PFSK-1 (cell line): Measurements from ENCODE around the gene SEMA4D.

Experiments used
- FOXP2 ChIP-seq: optimal IDR thresholded peaks from 2 replicates; pipeline ENCODE3; 2011; ENCODE audit warnings: borderline replicate concordance, control low read depth, inconsistent platforms; ENCODE audit not compliant: insufficient read depth; ENCODE audit errors: extremely low read length, extremely low read depth
- POLR2AphosphoS5 ChIP-seq: IDR thresholded peaks from 2 replicates; pipeline ENCODE4 v1.6.1; 2012; ENCODE audit warnings: low read depth, mild to moderate bottlenecking, control low read depth, low read length, moderate library complexity
- SIN3A ChIP-seq: IDR thresholded peaks from 2 replicates; pipeline ENCODE4 v1.6.1; 2012; ENCODE audit warnings: mild to moderate bottlenecking, low read length, moderate library complexity, borderline replicate concordance; ENCODE audit not compliant: insufficient read depth
- TAF1 ChIP-seq: IDR thresholded peaks from 2 replicates; pipeline ENCODE4 v1.6.1; 2012; ENCODE audit warnings: low read length, control low read depth, borderline replicate concordance; ENCODE audit not compliant: insufficient read depth
- TF ChIP-seq, protein P1 (sequence below), 2 experiments: IDR thresholded peaks; 2 replicates each; pipeline versions ENCODE4 v1.6.1 to v1.8.0; 2011 to 2012; ENCODE audit warnings: low read depth in 2 of 2, low read length in 2 of 2, control low read depth in 1 of 2, inconsistent platforms in 1 of 2, mild to moderate bottlenecking in 1 of 2, moderate library complexity in 1 of 2; ENCODE audit not compliant: insufficient read depth in 1 of 2

Gene SEMA4D

DNA sequence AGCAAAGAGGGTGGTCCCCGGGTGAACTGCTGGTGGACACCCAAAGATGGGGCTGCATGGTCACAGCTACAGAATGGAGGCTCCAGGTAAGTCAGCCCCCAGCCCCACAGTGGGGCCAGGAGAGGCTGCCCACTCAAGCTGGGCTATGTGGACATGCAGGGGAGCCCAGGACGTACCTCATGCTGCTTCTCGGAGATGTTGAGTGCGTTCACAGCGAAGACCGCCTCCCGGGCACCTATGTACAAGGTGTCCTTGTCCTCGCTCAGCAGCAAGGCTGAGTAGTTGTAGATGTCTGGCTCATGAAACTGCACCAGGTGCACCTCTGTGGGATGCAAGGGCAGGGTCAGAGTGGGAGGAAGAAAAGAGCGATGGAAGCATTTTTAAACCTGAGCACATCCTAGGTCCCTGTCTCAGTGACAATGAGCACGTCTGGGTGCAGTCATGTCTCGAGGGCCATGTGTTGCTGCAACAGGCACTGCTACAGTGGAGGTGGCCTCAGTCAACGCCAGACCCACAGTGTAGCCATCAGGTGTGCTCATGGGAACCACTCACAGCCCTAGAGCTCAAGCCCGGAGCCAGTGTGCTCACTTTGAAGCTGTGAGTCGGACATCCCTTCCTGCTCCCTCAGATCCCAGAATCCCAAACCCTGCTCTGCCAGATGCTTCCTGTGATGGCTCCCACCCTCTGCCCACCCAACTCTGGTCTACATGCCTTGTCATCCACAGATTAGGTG, 95.1 kb downstream of the SEMA4D start:
- TF ChIP-seq SIN3A (no peak), POLR2AphosphoS5 (no peak), TAF1 (no peak), FOXP2 (no peak)
- TF ChIP-seq, protein P1, sequence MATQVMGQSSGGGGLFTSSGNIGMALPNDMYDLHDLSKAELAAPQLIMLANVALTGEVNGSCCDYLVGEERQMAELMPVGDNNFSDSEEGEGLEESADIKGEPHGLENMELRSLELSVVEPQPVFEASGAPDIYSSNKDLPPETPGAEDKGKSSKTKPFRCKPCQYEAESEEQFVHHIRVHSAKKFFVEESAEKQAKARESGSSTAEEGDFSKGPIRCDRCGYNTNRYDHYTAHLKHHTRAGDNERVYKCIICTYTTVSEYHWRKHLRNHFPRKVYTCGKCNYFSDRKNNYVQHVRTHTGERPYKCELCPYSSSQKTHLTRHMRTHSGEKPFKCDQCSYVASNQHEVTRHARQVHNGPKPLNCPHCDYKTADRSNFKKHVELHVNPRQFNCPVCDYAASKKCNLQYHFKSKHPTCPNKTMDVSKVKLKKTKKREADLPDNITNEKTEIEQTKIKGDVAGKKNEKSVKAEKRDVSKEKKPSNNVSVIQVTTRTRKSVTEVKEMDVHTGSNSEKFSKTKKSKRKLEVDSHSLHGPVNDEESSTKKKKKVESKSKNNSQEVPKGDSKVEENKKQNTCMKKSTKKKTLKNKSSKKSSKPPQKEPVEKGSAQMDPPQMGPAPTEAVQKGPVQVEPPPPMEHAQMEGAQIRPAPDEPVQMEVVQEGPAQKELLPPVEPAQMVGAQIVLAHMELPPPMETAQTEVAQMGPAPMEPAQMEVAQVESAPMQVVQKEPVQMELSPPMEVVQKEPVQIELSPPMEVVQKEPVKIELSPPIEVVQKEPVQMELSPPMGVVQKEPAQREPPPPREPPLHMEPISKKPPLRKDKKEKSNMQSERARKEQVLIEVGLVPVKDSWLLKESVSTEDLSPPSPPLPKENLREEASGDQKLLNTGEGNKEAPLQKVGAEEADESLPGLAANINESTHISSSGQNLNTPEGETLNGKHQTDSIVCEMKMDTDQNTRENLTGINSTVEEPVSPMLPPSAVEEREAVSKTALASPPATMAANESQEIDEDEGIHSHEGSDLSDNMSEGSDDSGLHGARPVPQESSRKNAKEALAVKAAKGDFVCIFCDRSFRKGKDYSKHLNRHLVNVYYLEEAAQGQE (IDR thresholded peaks at IDR 0.05; ENCODE audit: insufficient read depth in 1 of 2, low read depth in 2 of 2, low read length in 2 of 2): no peak

DNA sequence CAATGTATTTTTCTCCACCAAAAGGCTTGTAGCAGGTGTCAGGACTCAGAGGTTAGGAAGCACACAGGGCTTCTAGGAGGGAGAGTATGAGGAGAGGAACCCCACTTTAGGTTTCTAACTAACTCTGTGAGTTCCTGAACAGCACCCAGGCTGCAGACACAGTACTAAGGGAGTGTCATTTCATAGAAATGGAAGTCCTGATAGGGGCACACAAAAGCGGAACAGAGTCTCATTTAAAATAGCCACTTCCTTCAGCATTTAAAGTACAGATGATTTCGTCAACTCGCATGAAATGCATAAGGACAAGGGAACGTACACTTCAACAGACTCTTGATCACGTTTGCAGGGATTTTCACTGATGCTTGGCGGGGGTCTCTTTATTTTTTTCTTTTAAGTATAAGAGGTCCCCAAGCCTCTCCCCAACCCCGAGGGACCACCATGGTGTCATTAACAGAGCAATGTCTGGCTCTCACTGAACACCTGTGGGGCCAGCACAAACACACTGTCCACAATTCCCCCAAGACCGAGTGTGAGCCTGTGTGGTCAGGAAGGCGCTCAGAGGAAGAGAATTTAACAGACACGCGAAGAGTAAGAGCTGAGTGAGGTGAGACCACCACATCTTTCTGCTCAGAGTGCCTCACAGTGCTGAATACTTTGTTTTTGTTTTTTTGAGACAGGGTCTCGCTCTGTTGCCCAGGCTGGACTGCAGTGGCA, 97.4 kb downstream of the SEMA4D start:
- no peak for TF ChIP-seq POLR2AphosphoS5
- no peak for TF ChIP-seq SIN3A
- TF ChIP-seq, protein P1 (IDR thresholded peaks at IDR 0.05; ENCODE audit: insufficient read depth in 1 of 2, low read depth in 2 of 2, low read length in 2 of 2): no peak
- no peak for TF ChIP-seq TAF1
- no peak for TF ChIP-seq FOXP2

DNA sequence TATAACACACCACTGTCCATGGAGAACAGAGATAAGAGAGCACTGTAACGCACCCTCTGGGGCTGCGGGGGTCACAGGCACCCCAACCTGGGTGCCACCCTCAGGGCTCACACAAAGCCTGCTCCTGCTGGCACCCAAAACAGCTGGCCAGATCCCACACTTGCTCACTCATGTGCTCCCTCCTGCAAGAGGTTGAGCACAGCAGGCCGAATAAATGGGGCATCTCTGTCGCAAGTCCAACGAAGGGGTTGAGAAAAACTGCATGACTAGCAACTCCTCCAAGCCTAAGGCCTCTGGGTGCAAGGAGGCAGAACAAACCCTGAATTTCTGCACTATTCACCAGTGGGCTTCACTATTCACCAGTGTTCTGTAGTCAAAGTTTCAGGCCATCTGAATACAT, 99.3 kb downstream of the SEMA4D start:
- no peak for TF ChIP-seq FOXP2
- TF ChIP-seq, protein P1 (IDR thresholded peaks at IDR 0.05; ENCODE audit: insufficient read depth in 1 of 2, low read depth in 2 of 2, low read length in 2 of 2): no peak
- no peak for TF ChIP-seq POLR2AphosphoS5
- TF ChIP-seq SIN3A: no peak
- no peak for TF ChIP-seq TAF1

DNA sequence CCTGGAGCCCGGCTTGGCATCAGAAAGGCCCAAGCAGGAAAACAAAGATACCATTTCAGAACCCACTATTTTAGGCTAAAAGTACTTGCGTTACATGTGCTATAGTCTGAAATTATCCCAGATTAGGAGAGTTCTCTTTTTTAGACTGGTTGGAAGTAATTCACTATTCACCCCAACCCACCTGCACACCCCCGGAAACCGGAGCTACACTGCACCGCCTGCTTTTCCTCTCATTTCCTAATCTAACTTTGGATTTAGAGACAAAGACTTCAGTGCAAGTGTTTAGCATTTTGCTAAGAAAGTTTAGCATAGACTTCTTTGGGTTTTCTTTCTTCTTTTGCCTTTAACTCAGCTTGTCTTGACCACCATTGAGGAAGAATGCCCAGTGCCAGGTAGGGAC, 100.4 kb downstream of the SEMA4D start:
- TF ChIP-seq, protein P1 (IDR thresholded peaks at IDR 0.05; ENCODE audit: insufficient read depth in 1 of 2, low read depth in 2 of 2, low read length in 2 of 2): no peak
- TF ChIP-seq POLR2AphosphoS5 (no peak), TAF1 (no peak), FOXP2 (no peak), SIN3A (no peak)
